Measurements from ENCODE around the gene KCNS1.

KCNS1 gene

GRCh38 chr20:45109634-45110033, 8.7 kb upstream of the KCNS1 start:
- DNase-seq = no peak

DNA sequence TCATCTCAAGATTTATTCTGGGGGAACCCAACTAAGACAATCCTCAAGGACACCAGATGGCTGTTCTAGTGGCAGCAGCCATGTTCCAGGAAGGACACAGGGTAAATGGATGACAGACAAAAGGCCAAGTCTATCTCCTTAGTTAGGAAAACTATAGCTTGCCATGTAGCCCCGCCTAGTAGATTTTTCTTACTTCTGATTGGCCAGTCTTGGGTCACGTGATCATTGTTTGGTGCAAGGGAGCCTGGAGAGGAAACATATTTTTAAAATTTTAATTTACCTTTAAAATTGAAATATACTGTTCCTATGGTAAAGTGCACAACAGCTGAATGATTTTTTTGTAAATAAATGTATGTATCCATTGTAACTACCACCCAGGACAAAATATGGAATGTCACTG, 4.4 kb upstream of the KCNS1 start:
- no peak for DNase-seq

GRCh38 chr20:45104786-45105185, 3.9 kb upstream of the KCNS1 start:
- no peak for DNase-seq

DNA sequence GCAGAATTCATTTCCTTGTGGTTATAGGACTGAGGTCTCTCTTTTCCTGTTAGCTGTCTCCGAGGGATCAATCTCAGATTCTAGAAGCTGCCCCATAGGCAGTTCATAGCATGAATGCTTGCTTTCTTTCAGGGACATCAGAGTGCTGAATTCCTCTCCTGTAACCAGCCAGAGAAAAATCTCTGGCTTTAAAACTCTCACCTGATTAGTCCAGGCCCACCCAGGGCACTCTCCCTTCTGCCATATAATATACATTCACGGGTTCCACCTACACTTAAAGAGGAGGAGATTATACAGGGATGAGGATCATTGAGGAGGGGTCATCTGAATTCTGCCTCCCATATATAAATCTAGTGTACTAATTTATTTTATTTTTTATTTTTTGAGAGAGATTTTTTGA, 2.1 kb upstream of the KCNS1 start:
- no peak for DNase-seq

- no peak for DNase-seq
These were observed 465 bp upstream of the KCNS1 start for GRCh38 chr20:45101333-45101850.

GRCh38 chr20:45098103-45098773, 2.7 kb downstream of the KCNS1 start:
- DNase-seq = no peak

- DNase-seq = no peak
These were observed 3.3 kb downstream of the KCNS1 start for GRCh38 chr20:45097485-45098102.

- no peak for DNase-seq
These were observed 4.1 kb downstream of the KCNS1 start for GRCh38 chr20:45096781-45097180.

GRCh38 chr20:45095805-45096238, 5.1 kb downstream of the KCNS1 start:
- no peak for DNase-seq

GRCh38 chr20:45094864-45095574, 5.9 kb downstream of the KCNS1 start:
- no peak for DNase-seq

DNA sequence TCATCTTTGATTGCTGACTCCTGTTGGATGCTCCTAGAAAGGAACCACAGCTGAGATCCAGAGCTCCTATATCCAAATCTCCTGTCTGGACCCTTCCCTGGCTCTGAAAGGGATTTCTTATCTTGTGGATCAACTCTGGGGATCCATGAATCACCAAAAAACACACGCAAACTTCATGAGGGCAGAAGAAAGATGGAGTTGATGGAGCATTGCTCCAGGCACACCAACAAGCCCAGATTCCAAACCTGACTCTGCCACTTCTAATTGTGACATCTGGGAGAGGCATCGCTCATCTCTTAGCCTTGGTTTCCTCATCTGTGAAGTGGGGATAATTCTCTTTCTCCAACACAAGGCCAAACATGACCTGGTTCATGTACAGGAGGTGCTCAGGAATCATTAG, 6.7 kb downstream of the KCNS1 start:
- DNase-seq = no peak

DNA sequence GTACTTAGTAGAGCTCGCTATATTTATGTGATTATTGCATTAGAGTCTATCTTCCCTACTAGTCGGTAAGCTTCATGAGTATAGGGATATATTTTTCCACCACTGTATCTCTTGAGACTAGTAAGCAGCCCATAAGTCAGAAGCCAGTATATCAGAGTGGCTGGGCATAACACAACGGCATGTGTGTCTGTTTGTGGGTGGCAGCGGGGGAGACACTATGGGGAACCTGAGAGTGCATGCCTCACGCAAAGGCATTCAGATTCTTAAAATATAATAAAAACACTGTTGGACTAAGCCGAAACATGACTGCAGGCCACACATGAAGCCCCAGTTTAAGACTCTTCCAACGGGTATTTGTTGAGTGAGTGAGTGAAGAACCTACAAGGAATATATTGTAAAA, 8.0 kb downstream of the KCNS1 start:
- no peak for DNase-seq

DNA sequence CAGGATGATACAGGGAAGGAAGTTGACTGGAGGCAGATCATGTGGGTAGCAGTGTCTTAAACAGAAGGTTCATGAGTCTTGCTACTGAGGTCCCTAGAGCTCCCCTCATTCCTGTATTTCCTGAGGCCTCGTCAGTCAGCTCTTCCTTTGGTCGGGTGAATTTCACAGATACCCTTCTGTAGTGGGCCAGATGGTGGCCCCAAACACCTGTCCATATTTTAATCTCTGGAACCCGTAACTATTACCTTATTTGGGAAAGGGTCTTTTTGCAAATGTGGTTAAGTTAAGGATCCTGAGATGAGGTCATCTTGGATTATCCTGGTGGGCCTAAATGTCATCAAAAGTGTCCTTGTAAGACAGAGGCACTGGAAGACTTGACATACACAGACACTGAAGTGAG, 9.6 kb downstream of the KCNS1 start:
- no peak for DNase-seq

GRCh38 chr20:45090481-45090880, 10.4 kb downstream of the KCNS1 start:
- DNase-seq = no peak

- no peak for DNase-seq
These were observed 12.7 kb downstream of the KCNS1 start for GRCh38 chr20:45088247-45088646.

DNA sequence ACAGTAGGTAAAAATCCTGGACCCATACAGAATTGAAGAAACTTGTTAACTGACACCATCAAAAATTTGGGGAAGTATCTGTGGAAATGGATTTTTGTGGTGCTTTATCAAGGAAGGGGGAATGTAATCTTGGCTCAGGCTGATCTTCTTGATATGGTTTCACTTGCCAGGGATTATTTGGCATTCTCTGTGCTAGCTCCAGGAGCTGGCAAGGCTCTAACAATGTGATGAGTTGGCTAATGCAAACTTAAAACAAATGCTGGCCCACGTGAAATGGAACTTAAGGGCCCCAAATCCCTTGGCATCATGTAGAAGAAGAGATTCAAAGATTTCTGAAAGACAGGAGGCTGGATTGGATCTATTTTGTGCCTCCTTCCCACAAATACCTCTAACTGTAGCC, 13.1 kb downstream of the KCNS1 start:
- DNase-seq = no peak

GRCh38 chr20:45087097-45087790, 13.7 kb downstream of the KCNS1 start:
- no peak for DNase-seq

DNA sequence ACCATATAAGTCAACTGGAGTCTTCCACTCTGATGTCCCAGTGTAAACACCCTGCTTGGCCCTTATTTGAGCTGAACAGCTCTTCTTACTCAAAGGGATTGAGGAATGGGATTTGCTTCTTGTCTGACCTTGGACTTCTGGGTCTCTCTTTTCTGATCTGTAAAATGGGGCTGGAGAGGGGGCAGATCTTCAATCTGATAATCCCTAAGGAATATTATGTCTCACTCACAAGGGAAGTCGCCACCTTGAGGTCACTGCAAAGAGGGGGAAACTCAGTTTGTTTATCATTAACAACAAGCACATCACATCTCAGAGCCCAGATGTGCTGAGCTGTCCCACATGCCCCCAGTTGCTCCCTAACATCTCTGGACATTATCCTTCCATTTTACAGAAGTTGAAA, 15.1 kb downstream of the KCNS1 start:
- DNase-seq = no peak

GRCh38 chr20:45085289-45085688, 15.6 kb downstream of the KCNS1 start:
- DNase-seq = no peak

DNA sequence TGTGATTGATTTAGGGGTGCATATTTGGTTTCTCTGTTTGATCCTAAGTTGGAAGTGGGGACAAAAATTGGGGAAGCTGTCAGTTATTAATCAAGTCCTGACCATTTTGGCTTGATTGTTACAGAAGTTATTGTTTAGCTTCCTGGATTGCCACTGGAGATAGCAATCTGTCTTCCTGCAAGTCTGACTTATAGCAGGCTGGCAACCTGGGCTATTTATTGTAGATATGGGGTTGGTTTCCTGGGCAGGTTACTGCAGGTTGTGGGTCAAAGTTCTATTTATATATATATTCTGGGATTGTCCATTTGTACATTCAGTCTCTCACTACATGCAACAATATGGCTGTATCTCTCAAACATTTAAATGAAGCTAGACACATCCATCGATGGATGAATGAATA, 17.8 kb downstream of the KCNS1 start:
- DNase-seq = no peak

DNA sequence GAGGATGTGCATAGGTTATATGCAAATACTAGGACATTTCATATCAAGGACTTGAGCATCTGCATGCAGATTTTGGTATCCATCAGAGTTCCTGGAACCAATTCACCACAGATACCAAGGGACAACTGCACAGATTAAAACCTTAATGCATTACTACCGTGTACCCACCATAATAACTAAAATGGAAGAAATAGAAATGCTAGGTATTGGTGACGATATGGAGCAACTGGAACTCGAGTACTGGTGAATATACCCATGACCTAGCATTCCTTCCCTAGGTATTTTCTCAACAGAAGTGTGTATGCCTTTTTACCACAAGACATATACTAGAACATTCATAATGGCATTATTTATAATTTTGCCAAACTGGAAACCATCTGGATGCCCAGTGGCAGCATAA, 18.5 kb downstream of the KCNS1 start:
- no peak for DNase-seq

GRCh38 chr20:45080867-45081624, 19.9 kb downstream of the KCNS1 start:
- DNase-seq = no peak

DNA sequence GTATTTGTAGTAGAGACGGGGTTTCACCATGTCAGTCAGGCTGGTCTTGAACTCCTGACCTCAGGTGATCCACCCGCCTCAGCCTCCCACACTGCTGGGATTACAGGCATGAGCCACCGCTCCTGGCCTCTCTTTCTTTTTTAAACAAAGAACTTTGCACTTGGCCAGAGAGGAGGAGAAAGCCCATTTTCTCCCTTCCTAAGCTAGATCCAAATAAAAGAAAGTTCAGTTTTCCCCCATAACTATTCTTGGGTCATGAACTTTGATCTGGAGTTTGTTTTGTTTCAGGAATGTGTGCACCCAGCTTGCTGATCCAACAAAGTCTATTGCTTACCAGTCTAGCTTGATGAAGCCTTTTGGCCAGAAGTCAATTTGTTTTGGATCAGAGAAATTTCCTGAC, 23.4 kb downstream of the KCNS1 start:
- no peak for DNase-seq
